Psoas muscle (tissue), 8 donors: ENCODE data around the gene NOVA1. TPM values are rescaled to one million over a fixed set of nuclear protein-coding genes. Genes with fewer than 3 reads are reported as not detected.

Experiments used
- ATAC-seq, 4 donors: fragments of 200-7000 bp; cut with Tn5 transposase; one replicate each; pipeline ENCODE4 v1.9.1; 2020; ENCODE audit warnings: moderate library complexity in 3 of 4, mild to moderate bottlenecking in 2 of 4
- DNase-seq, 2 donors: peaks; one replicate each; pipeline ENCODE4 v3.0.0-alpha.2; 2020
- H3K27ac ChIP-seq: fragments of 200-600 bp; one replicate; pipeline ENCODE4 v1.8.0; 2022
- H3K27me3 ChIP-seq, 3 donors: fragments of 200-600 bp in 1 of 3; one replicate each; pipeline versions ENCODE4 v1.6.1 to v1.8.0; 2013 to 2022; ENCODE audit warnings: low read length in 2 of 3, mild to moderate bottlenecking in 2 of 3, moderate library complexity in 1 of 3; ENCODE audit not compliant: insufficient read depth in 3 of 3
- H3K36me3 ChIP-seq, 2 donors: fragments of 200-600 bp in 1 of 2; one replicate each; pipeline versions ENCODE4 v1.6.1 to v1.8.0; 2013 to 2022; ENCODE audit warnings: low read depth in 1 of 2, mild to moderate bottlenecking in 1 of 2, moderate library complexity in 1 of 2; ENCODE audit not compliant: insufficient read depth in 1 of 2
- H3K4me1 ChIP-seq: fragments of 200-600 bp; one replicate; pipeline ENCODE4 v1.8.0; 2022
- H3K4me3 ChIP-seq: fragments of 200-600 bp; one replicate; pipeline ENCODE4 v1.8.0; 2022; ENCODE audit warnings: mild to moderate bottlenecking
- H3K9me3 ChIP-seq: fragments of 200-600 bp; one replicate; pipeline ENCODE4 v1.8.0; 2022
- CTCF ChIP-seq: fragments of 200-600 bp; IDR thresholded peaks from one replicate; pipeline ENCODE4 v1.8.0; 2022; ENCODE audit warnings: antibody characterized with exemption
- WGBS, 3 donors: extraction: QIAGEN DNeasy Blood & Tissue Kit; methylation state at CpG; one replicate each; pipeline versions ENCODE4 v1.1.6 to v1.1.7; 2013; 5-methylcytosine and 5-hydroxymethylcytosine counted together
- intact Hi-C, 2 donors: fragments of 100-400 bp; cut with DNase I; formaldehyde crosslinking; loops; one replicate each; pipeline versions ENCODE4 v1.11.0 to v1.14.2; 2022
- polyA plus RNA-seq, 3 donors: library from polyadenylated mRNA; stranded (reverse); fragments of 200-250 nt; gene quantifications; one replicate each; pipeline ENCODE4 v1.2.3, GENCODE V29; 2013
- total RNA-seq, 4 donors: library from RNA; stranded (reverse); fragmentation: NEBNext Ultra II Directional in 2 of 4; extraction: Animal tissue kit (Norgen Biotek cat#: 25700) in 2 of 4; gene quantifications; one replicate each; pipeline versions ENCODE4 v1.2.1 to v1.2.4, GENCODE V29; 2021 to 2023
- donor health status: healthy with polysubstance abuse.
- donor health status: DM: no; HTN: no; CAD: no; lungs with moderate emphysema.
- donor health status: Bipolar disorder and iron deficiency.
- donor health status: healthy.
- donor health status: DM: yes; HTN: yes; CAD: no.
- donor health status: DM: no; HTN: no; CAD: no.
- donor health status: DM: no; HTN: no; CAD: no.
- donor health status: DM: yes; HTN: yes; CAD: no.

NOVA1 gene
- total and polyA plus RNA-seq, 7 donors, result 0.73 to 4.4 (median 2.5) TPM

GRCh38 chr14:26454105-26454504 lies 143.7 kb downstream of the NOVA1 start:
- DNase-seq, result no peak
- H3K9me3 ChIP-seq, result no peaks in the 10 kb centered on the region
- no peak overlapping the region for H3K27ac ChIP-seq
- H3K4me1 ChIP-seq, result no peaks in the 10 kb centered on the region
- H3K4me3 ChIP-seq, result no peak overlapping the region
- H3K36me3 ChIP-seq, result no peaks in the 10 kb centered on the region
- no peak for TF ChIP-seq CTCF
- H3K27me3 ChIP-seq, result no peaks in the 10 kb centered on the region
- intact Hi-C loops, result no loop called here
- no peak for ATAC-seq
- 91 to 98% (median 94%) methylated on average over 3 of the region's 3 CpGs for WGBS, 3 donors

- DNase-seq, result no peak
- 26 to 33% (median 28%) methylated on average over 5 of the region's 5 CpGs for WGBS, 3 donors
- Histone ChIP-seq H3K9me3 (no peaks in the 10 kb centered on the region), H3K4me1 (no peaks in the 10 kb centered on the region), H3K36me3 (no peaks in the 10 kb centered on the region), H3K27me3 (no peaks in the 10 kb centered on the region), H3K4me3 (no peak overlapping the region), H3K27ac (no peak overlapping the region)
- no peak for TF ChIP-seq CTCF
- intact Hi-C loops, result no loop called here
- ATAC-seq, result no peak
Measured at GRCh38 chr14:26448181-26448855, 149.5 kb downstream of the NOVA1 start.

- Histone ChIP-seq H3K27ac (no peak overlapping the region), H3K36me3 (no peaks in the 10 kb centered on the region), H3K9me3 (no peaks in the 10 kb centered on the region), H3K27me3 (no peaks in the 10 kb centered on the region), H3K4me1 (no peaks in the 10 kb centered on the region), H3K4me3 (no peak overlapping the region)
- 45 to 48% (median 45%) methylated on average over 3 of the region's 3 CpGs for WGBS, 3 donors
- intact Hi-C loops, result no loop called here
- ATAC-seq (no peak), DNase-seq (no peak)
- no peak for TF ChIP-seq CTCF
Measured at GRCh38 chr14:26444822-26445221, 153.0 kb downstream of the NOVA1 start.

GRCh38 chr14:26443654-26444053 lies 154.2 kb downstream of the NOVA1 start:
- Histone ChIP-seq H3K27ac (no peak overlapping the region), H3K9me3 (no peaks in the 10 kb centered on the region), H3K4me3 (no peak overlapping the region), H3K36me3 (no peaks in the 10 kb centered on the region), H3K4me1 (no peaks in the 10 kb centered on the region), H3K27me3 (no peaks in the 10 kb centered on the region)
- DNase-seq (no peak), ATAC-seq (no peak)
- intact Hi-C loops, result no loop called here
- WGBS, 3 donors, result 67 to 81% (median 75%) methylated on average over 2 of the region's 2 CpGs
- no peak for TF ChIP-seq CTCF

GRCh38 chr14:26429205-26429604 lies 168.6 kb downstream of the NOVA1 start:
- DNase-seq, result no peak
- Histone ChIP-seq H3K36me3 (no peaks in the 10 kb centered on the region), H3K4me3 (no peak overlapping the region), H3K27ac (no peak overlapping the region), H3K9me3 (no peaks in the 10 kb centered on the region), H3K4me1 (no peaks in the 10 kb centered on the region), H3K27me3 (no peaks in the 10 kb centered on the region)
- ATAC-seq, result no peak
- intact Hi-C loops, result no loop called here
- no peak for TF ChIP-seq CTCF
